GM12865 (cell line): ENCODE results near the gene B3GLCT.

Experiments
- DNase-seq: peaks from one replicate; pipeline ENCODE4 v3.0.0; 2010; ENCODE audit warnings: low read depth
- H3K4me3 ChIP-seq: 2 replicates; pipeline ENCODE4 v1.5.1; 2011; ENCODE audit warnings: mild to moderate bottlenecking, low read depth, low read length, control low read depth
- TF ChIP-seq, protein P1 (sequence below): IDR thresholded peaks from 2 replicates; pipeline ENCODE4 v1.5.1; 2011; ENCODE audit warnings: low read length, control low read depth, low read depth, inconsistent platforms; ENCODE audit not compliant: insufficient read depth; ENCODE audit errors: missing control alignments

B3GLCT gene

DNA sequence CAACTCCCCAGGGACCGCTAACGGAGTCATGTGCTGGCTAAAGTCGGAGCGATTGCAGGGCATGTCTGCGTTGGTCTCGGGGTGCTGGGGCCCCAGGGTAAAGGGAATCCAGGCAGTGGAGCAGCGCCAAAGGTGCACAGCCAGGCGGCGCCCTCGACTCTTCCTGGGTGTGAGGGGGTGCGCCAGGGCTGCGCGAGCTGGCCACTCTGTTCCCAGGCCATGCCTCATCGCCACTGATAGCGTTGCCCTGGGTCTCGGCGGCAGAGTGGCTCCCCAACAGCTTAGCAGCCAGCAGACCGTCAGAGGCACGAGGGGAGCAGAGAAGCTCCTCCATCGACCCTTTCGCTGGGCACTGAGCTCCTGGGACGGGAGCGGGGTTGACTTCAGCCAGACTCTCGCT is 152.7 kb downstream of the B3GLCT start:
- no peak overlapping the region for H3K4me3 ChIP-seq
- DNase-seq = no peak
- TF ChIP-seq, protein P1, sequence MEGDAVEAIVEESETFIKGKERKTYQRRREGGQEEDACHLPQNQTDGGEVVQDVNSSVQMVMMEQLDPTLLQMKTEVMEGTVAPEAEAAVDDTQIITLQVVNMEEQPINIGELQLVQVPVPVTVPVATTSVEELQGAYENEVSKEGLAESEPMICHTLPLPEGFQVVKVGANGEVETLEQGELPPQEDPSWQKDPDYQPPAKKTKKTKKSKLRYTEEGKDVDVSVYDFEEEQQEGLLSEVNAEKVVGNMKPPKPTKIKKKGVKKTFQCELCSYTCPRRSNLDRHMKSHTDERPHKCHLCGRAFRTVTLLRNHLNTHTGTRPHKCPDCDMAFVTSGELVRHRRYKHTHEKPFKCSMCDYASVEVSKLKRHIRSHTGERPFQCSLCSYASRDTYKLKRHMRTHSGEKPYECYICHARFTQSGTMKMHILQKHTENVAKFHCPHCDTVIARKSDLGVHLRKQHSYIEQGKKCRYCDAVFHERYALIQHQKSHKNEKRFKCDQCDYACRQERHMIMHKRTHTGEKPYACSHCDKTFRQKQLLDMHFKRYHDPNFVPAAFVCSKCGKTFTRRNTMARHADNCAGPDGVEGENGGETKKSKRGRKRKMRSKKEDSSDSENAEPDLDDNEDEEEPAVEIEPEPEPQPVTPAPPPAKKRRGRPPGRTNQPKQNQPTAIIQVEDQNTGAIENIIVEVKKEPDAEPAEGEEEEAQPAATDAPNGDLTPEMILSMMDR = no peak

DNA sequence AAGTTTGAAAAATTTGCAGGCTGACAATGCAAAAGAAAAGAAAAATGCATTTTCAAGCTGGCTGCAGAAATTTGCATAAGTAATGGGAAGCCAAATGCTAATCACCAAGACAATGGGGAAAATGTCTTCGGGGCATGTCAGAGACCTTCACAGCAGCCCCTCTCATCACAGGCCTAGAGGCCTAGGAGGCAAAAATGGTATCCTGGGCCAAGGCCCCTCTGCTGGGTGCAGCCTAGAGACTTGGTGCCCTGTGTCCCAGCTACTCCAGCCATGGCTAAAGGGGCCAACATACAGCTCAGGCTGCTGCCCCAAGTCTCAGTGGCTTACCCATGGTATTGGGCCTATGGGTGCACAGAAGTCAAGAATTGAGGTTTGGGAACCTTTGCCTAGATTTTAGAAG is 155.2 kb downstream of the B3GLCT start:
- TF ChIP-seq, protein P1 = no peak
- DNase-seq = no peak
- H3K4me3 ChIP-seq = no peak overlapping the region

DNA sequence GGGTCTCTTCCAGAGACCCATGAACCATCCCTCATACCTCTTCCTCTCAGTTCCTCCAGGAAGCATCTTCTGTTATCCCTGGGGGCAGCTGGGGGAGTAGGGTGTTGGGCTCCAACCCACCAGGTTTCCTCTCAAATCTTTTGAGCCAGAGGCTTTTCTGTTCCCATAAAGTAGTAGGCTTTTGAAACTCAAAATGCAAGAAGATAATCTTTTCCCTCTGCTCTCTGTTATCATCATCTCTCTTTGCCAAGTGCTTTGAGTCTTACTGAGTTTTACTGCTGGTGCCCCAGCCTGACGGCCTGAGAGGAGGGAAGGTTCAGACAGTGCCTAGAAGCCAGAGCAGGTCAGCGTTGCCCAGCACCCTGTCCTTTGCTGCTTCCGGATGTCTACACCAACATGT is 157.2 kb downstream of the B3GLCT start:
- H3K4me3 ChIP-seq = no peak overlapping the region
- DNase-seq = no peak
- TF ChIP-seq, protein P1 = no peak

DNA sequence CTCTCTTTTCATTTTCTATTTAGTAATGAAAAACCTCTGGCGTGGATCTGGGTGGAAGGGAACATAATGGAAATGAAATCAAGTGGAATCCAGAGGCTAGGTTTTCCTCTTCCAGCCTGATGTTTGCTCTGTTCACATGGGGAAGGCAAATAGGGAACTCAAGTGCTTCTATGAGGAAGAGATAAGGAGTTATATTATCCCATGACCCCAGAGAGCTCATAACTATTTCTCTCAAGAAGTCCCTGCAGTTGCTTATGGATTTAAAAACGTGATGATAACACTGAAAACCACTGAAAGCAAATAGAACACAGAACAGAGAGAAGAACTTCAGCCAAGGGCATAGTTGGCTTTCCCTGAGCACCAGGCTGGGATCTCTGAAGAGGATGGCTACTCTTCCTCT is 157.8 kb downstream of the B3GLCT start:
- TF ChIP-seq, protein P1 = no peak
- no peak overlapping the region for H3K4me3 ChIP-seq
- no peak for DNase-seq

DNA sequence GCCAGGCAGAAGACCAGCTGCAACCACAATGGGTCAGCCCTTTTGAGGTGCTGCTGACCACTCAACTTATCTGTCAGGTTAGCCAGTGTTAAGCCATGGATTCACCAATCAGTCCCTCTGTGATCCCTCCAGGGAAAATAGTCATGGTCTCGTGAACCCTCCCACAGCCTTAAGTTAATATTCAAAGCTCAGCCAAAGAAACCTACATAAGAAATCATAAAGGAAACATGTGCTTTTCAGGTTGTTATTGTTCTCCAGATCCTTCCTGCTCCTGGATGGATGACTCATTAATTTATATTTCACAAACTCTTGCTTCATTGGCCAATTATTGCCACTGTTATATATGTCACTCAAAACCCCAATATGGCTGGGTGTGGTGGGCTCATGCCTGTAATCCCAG is 161.9 kb downstream of the B3GLCT start:
- DNase-seq = no peak
- no peak overlapping the region for H3K4me3 ChIP-seq
- TF ChIP-seq, protein P1 = no peak

DNA sequence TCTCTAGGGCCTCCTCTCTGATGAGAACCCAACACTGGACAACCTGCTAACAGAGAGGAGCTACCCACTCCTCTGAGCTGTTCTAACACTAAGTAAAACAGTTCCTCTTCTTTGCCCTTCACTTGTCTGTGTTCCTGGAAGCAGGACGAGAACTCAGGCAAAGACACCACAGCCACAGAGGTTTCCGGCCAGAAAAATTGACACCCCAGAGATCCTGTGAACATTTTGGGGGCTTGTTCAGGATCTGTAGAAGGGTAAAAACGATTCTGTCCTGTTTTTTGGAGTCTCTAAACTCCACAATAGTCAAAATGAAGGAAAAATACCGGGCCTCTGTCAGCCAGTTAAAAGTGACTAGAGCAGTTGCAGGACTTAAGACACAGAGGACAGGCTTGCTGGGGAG is 165.9 kb downstream of the B3GLCT start:
- TF ChIP-seq, protein P1 = no peak
- H3K4me3 ChIP-seq = no peak overlapping the region
- DNase-seq = no peak

DNA sequence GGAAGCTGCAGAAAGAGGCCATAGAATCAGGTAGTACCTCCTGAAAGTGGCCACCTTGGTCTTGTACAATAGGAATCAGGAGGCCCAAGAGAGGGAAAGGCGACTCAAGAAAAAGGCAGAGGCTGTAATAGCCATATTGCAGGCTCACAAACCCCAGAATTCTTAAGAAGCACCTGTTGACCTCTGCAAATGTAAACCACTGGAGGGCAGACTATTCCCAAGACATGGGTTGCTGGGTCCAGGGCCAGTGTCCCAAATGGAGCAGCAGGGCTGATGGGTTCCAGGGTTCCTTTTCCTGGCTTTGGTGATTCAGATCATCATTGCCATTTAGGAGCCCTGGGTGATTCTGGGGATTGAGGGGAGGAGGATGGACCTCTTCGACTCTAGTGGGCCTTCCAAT is 167.6 kb downstream of the B3GLCT start:
- no peak overlapping the region for H3K4me3 ChIP-seq
- DNase-seq = no peak

More for the DNA sequence above, 167.6 kb downstream of the B3GLCT start:
- TF ChIP-seq, protein P1 = no peak
